SJSA1 (cell line): ENCODE results near the gene ALPI. TPM values are rescaled to one million over a fixed set of nuclear protein-coding genes. Genes with fewer than 3 reads are reported as not detected.

Source experiments
- DNase-seq, 2 experiments: peaks; one replicate each; pipeline ENCODE4 v3.0.0-alpha.2; 2015 to 2020; ENCODE audit warnings: low spot score in 2 of 2, low read depth in 1 of 2
- H3K27ac ChIP-seq: fragments of 250-450 bp; sonication (Bioruptor Pico); 2 replicates; pipeline ENCODE4 v1.5.1; 2020; ENCODE audit warnings: mild to moderate bottlenecking, moderate library complexity
- H3K27me3 ChIP-seq: fragments of 250-450 bp; sonication (Bioruptor Pico); replicated peaks from 2 replicates; pipeline ENCODE4 v1.5.1; 2020; ENCODE audit warnings: mild to moderate bottlenecking, moderate library complexity
- H3K36me3 ChIP-seq: fragments of 250-450 bp; sonication (Bioruptor Pico); 2 replicates; pipeline ENCODE4 v1.5.1; 2020; ENCODE audit warnings: mild to moderate bottlenecking
- H3K4me1 ChIP-seq: fragments of 250-450 bp; sonication (Bioruptor Pico); replicated peaks from 2 replicates; pipeline ENCODE4 v1.6.1; 2021; ENCODE audit warnings: mild to moderate bottlenecking
- H3K4me3 ChIP-seq: fragments of 250-450 bp; sonication (Bioruptor Pico); 2 replicates; pipeline ENCODE4 v1.5.1; 2020; ENCODE audit warnings: mild to moderate bottlenecking
- H3K9me3 ChIP-seq: fragments of 250-450 bp; sonication (Bioruptor Pico); replicated peaks from 2 replicates; pipeline ENCODE4 v1.5.1; 2020; ENCODE audit warnings: mild to moderate bottlenecking
- total RNA-seq: library from RNA; depleted of rRNA; stranded (reverse); fragments of >200 nt; shearing (Covaris generic); gene quantifications from 2 replicates; pipeline ENCODE4 v1.2.3, GENCODE V29; 2014

The ALPI gene
- total RNA-seq, 1 experiment from 2014 or later = not detected

GRCh38 chr2:232492963-232493700 lies 37.2 kb downstream of the ALPI start:
- Histone ChIP-seq H3K27me3 (peaks cover 28% of the 10 kb centered on the region), H3K36me3 (no peaks in the 10 kb centered on the region), H3K9me3 (no peaks in the 10 kb centered on the region), H3K4me3 (no peak overlapping the region), H3K4me1 (no peaks in the 10 kb centered on the region), H3K27ac (no peak overlapping the region)
- DNase-seq = no peak

- no peak for DNase-seq
- no peak overlapping the region for H3K27ac ChIP-seq
Measured at GRCh38 chr2:232493701-232494474, 37.9 kb downstream of the ALPI start.

DNA sequence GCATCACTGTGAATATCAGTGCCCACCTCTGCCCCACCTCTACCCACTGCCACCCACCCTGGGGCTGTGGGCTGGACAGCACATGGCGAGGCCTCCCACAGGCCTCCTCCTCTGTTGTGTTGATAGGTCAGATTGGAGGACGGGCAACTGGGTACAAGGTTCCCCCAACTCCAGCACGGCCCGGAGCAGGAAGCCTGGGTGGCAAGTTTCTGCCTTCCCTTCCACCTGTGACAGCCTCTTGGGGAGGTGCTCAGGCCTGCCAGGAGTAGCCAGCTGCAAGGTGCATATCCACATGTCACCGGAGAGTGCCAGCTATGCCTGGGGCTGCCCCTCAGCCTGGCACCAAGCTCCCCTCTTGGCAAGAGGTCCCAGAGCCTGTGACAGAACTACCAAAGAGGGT lies 38.6 kb downstream of the ALPI start:
- Histone ChIP-seq H3K4me1 (no peaks in the 10 kb centered on the region), H3K36me3 (no peaks in the 10 kb centered on the region), H3K9me3 (no peaks in the 10 kb centered on the region), H3K27ac (no peak overlapping the region), H3K4me3 (no peak overlapping the region), H3K27me3 (peaks cover 18% of the 10 kb centered on the region)
- no peak for DNase-seq

More at GRCh38 chr2:232493701-232494474, 37.9 kb downstream of the ALPI start:
- H3K36me3 ChIP-seq = no peaks in the 10 kb centered on the region
- H3K9me3 ChIP-seq = no peaks in the 10 kb centered on the region
- H3K4me1 ChIP-seq = no peaks in the 10 kb centered on the region
- peaks cover 20% of the 10 kb centered on the region for H3K27me3 ChIP-seq
- no peak overlapping the region for H3K4me3 ChIP-seq

DNA sequence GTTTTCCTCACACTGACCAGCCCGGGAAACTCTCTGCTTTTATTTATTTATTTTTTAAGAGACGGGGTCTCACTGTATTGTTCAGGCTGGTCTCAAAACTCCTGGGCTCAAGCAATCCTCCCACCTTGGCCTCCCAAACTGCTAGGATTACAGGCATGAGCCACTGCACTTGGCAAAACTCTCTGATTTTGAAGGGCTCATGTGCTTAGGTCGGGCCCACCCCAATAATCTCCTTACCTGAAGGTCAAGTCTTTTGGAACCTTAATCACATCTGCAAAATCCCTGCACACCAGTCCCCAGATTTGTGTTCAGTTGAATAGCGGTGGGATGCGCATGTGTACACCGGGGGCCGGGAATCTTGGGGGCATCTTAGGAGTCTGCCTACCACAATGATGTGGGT lies 39.3 kb downstream of the ALPI start:
- no peak for DNase-seq
- Histone ChIP-seq H3K27ac (no peak overlapping the region), H3K36me3 (no peaks in the 10 kb centered on the region), H3K9me3 (no peaks in the 10 kb centered on the region), H3K27me3 (peaks cover 18% of the 10 kb centered on the region), H3K4me3 (no peak overlapping the region), H3K4me1 (no peaks in the 10 kb centered on the region)

DNA sequence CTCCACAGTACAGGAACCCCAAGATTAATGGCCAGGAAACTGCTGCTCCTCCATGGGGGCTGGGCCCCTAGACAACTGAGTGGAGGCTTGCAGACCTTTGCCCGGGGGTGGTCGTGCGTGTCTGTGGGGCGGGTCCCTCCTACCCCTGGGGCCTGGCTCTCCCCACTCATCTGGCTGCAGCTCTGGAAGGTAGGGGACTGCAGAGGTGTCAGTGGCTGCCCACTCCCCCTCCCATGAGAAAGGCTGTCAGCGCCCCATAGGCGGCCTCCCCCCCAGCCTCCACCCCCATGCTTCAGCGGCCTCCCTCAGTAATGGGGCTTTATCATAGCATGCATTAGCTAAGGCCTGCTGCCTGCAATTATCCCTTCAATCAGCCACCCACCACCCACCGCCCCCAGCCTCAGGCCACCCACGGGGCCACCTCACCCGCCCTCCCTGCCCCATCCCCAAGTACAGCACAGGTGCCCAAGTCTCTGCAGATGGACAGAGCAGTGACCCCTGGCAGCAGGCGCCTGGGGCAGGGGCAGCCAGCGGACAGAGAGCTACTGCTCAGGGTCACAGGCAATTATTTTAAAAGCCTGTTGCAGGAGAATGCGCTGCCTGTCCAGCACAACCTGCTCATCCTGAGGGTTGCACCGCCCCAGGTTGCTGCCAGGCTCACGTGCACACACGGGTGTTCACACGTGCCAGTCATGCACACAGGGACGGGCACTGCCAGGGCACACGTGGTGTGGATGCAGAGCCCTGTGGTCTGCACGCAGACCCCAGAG lies 40.7 kb downstream of the ALPI start:
- no peaks in the 10 kb centered on the region for H3K4me1 ChIP-seq

GRCh38 chr2:232497348-232497747 lies 41.4 kb downstream of the ALPI start:
- Histone ChIP-seq H3K27me3 (peaks cover 21% of the 10 kb centered on the region), H3K36me3 (no peaks in the 10 kb centered on the region), H3K4me1 (no peaks in the 10 kb centered on the region), H3K4me3 (no peak overlapping the region), H3K9me3 (no peaks in the 10 kb centered on the region), H3K27ac (no peak overlapping the region)
- no peak for DNase-seq

More for the DNA sequence above, 40.7 kb downstream of the ALPI start:
- H3K9me3 ChIP-seq = no peaks in the 10 kb centered on the region
- no peaks in the 10 kb centered on the region for H3K36me3 ChIP-seq
- no peak overlapping the region for H3K4me3 ChIP-seq
- peaks cover 22% of the 10 kb centered on the region for H3K27me3 ChIP-seq
- no peak for DNase-seq
- H3K27ac ChIP-seq = no peak overlapping the region

GRCh38 chr2:232498452-232498851 lies 42.5 kb downstream of the ALPI start:
- no peaks in the 10 kb centered on the region; the same call in 1 of the 2 replicates for H3K4me1 ChIP-seq
- no peaks in the 10 kb centered on the region for H3K9me3 ChIP-seq
- H3K27me3 ChIP-seq = peaks cover 23% of the 10 kb centered on the region
- no peak overlapping the region for H3K4me3 ChIP-seq
- DNase-seq = no peak
- H3K36me3 ChIP-seq = no peaks in the 10 kb centered on the region
- H3K27ac ChIP-seq = no peak overlapping the region

GRCh38 chr2:232501331-232501771 lies 45.4 kb downstream of the ALPI start:
- H3K4me1 ChIP-seq = no peaks in the 10 kb centered on the region; the same call in 1 of the 2 replicates
- no peak overlapping the region for H3K27ac ChIP-seq
- H3K4me3 ChIP-seq = no peak overlapping the region
- no peak for DNase-seq
- H3K9me3 ChIP-seq = no peaks in the 10 kb centered on the region
- peaks cover 42% of the 10 kb centered on the region for H3K27me3 ChIP-seq
- no peaks in the 10 kb centered on the region for H3K36me3 ChIP-seq

DNA sequence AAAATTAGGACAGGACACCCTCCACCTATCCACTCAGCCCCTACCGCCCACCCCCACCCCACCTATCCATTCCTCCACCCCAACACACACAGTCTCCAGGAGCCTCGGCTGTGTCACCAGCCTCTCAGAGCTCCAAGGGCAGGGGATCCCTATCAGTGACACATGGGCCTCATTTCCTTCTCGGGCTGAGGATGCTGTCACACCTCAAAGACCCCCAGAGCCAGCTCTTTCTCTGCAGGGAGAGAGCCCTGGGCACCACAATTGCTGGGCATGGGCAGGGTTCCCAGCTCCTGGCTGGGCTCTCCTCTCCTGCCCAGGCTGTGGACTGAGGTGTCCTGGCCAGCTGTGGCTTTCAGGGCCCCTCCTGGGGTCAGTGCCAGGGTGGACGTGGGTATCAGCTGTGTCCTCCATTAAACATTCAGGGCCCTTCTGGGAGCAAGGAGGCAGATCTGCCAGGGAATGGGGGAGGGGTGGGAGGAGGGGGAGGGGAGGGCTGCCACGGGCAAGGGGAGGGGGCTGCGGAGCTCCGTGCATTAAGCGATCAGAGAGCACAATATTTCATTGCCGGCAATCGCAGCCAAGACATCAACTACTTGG lies 45.9 kb downstream of the ALPI start:
- no peak overlapping the region for H3K4me3 ChIP-seq
- no peaks in the 10 kb centered on the region for H3K9me3 ChIP-seq
- peaks cover 46% of the 10 kb centered on the region for H3K27me3 ChIP-seq
- H3K36me3 ChIP-seq = no peaks in the 10 kb centered on the region
- no peak for DNase-seq
- H3K4me1 ChIP-seq = no peaks in the 10 kb centered on the region; the same call in 1 of the 2 replicates
- H3K27ac ChIP-seq = no peak overlapping the region

DNA sequence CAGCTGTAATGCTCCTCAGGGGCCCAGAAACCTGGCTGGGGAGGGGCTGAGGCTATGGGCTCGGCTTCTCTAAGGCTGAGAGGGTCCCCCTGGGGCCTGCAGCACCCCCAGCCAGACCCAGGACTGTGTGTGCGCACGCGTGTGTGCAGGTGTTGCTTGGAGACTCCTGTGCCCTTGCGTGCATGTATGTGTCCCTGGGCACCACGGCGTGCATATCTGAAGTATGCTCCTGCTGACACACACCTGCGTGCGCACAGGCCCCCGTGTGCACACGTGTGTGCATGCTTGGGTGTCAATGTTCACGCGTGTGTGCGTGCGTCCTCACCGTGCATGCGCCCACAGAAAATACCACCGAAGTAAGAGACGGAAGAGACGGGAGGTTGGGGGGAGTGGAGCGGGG lies 46.6 kb downstream of the ALPI start:
- no peak overlapping the region for H3K4me3 ChIP-seq
- no peak for DNase-seq
- H3K36me3 ChIP-seq = no peaks in the 10 kb centered on the region
- peaks cover 51% of the 10 kb centered on the region for H3K27me3 ChIP-seq
- no peaks in the 10 kb centered on the region; the same call in 1 of the 2 replicates for H3K4me1 ChIP-seq
- no peaks in the 10 kb centered on the region for H3K9me3 ChIP-seq
- no peak overlapping the region for H3K27ac ChIP-seq

- no peaks in the 10 kb centered on the region; the same call in 1 of the 2 replicates for H3K4me1 ChIP-seq
- DNase-seq = no peak
- no peaks in the 10 kb centered on the region for H3K9me3 ChIP-seq
- peaks cover 54% of the 10 kb centered on the region for H3K27me3 ChIP-seq
- H3K27ac ChIP-seq = no peak overlapping the region
- H3K4me3 ChIP-seq = no peak overlapping the region
- no peaks in the 10 kb centered on the region for H3K36me3 ChIP-seq
Measured at GRCh38 chr2:232502911-232503808, 47.2 kb downstream of the ALPI start.

DNA sequence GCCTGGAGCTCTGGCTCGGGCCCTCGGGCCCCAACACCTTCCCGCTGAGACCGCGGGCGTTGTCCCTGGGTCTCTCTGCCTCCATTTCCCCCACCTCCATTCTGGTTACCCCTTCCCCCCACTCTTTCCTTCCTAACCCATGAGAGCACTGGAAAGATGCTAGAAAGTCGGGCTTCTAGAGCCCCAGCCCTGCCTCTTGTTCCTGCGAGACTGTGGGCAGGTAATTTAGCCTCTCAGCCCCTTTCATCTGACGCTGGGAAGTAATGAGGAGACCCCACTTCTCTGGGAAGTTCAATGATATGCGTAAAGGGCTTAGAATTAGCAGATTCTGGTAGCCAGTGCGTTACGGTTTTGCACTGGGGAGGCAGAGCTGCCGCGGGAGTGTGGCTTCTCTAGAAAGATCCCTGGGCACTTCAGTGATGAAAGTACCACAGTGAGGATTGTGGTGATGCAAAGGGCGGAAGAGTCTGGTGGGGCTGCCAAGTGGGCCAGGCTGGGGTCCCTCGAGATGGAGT lies 47.9 kb downstream of the ALPI start:
- peaks cover 54% of the 10 kb centered on the region for H3K27me3 ChIP-seq
- no peaks in the 10 kb centered on the region for H3K36me3 ChIP-seq
- no peak overlapping the region for H3K27ac ChIP-seq

More for the DNA sequence above, 47.9 kb downstream of the ALPI start:
- no peak overlapping the region for H3K4me3 ChIP-seq
- H3K4me1 ChIP-seq = no peaks in the 10 kb centered on the region; the same call in 1 of the 2 replicates
- no peak for DNase-seq
- no peaks in the 10 kb centered on the region for H3K9me3 ChIP-seq
